ENCODE measurements around the gene TRPV4. TPM values are rescaled to one million over a fixed set of nuclear protein-coding genes. Genes with fewer than 3 reads are reported as not detected.

Gene TRPV4
- total and polyA plus RNA-seq, 2 donors (not counting 3 experiments of a cell fraction or from before 2014, with no cell fraction given) = 8.8 to 22.3 TPM

- Histone ChIP-seq H3K4me2 (ENCODE audit: insufficient read depth, low read length) (no peak overlapping the region), H3K27ac (ENCODE audit: insufficient read depth, low read depth, low read length) (no peak overlapping the region), H3K27me3 (ENCODE audit: control insufficient read depth in 2 of 2, insufficient read depth in 2 of 2, low read length in 2 of 2) (no peaks in the 10 kb centered on the region), H3K36me3 (ENCODE audit: control insufficient read depth in 2 of 2, extremely low read depth in 1 of 2, insufficient read depth in 2 of 2, low read length in 2 of 2) (no peaks in the 10 kb centered on the region), H3K9me3 (replicated peaks; ENCODE audit: control insufficient read depth, insufficient read depth, low read length) (no peaks in the 10 kb centered on the region), H3K79me2 (ENCODE audit: control insufficient read depth, insufficient read depth, low read length) (no peaks in the 10 kb centered on the region), H2AFZ (ENCODE audit: low read depth, low read length) (no peak overlapping the region), H3K9me1 (replicated peaks; ENCODE audit: control insufficient read depth, extremely low read depth, insufficient read depth, low read length) (no peaks in the 10 kb centered on the region), H3K4me1 (ENCODE audit: control insufficient read depth, extremely low read depth, insufficient read depth, low read length) (no peaks in the 10 kb centered on the region), H3K9ac (replicated peaks; ENCODE audit: extremely low read depth, insufficient read depth, low read length) (no peak overlapping the region), H4K20me1 (replicated peaks; ENCODE audit: control insufficient read depth, extremely low read depth, insufficient read depth, low read length) (no peaks in the 10 kb centered on the region), H3K4me3 (replicated peaks in 1 of 3; ENCODE audit: insufficient read depth in 1 of 3, low read depth in 1 of 3, low read length in 3 of 3) (no peak overlapping the region)
- POLR2A ChIA-PET = no interaction called here
- CTCF ChIA-PET = interaction anchor here (1.2 kb wide), 1 partner anchor 17 kb away, joined by 4 read pairs; no protein-coding TSS in a partner anchor
- intact Hi-C loops (cut with micrococcal nuclease) (no loop called here), dilution Hi-C loops (cut with MboI; ENCODE audit: extremely low pct_ligation_motif_present, low sequenced_read_pairs) (no loop called here)
- FAIRE-seq (no peak), DNase-seq (ENCODE audit: low read depth, low spot score) (no peak)
- BruUV-seq (replicated peaks) = no TSS peak
- no peak for TF ChIP-seq POLR2AphosphoS5 (IDR thresholded peaks at IDR 0.05; ENCODE audit: insufficient read depth, low read depth, low read length)
- no peak for TF ChIP-seq JUN (IDR thresholded peaks at IDR 0.05; ENCODE audit: borderline replicate concordance, insufficient read depth, insufficient read length, low read depth)
- TF ChIP-seq CTCF (IDR thresholded peaks at IDR 0.05; ENCODE audit: extremely low read depth in 1 of 2, insufficient read depth in 1 of 2, low read depth in 1 of 2, low read length in 2 of 2) = no peak
- no peak for TF ChIP-seq FOS (IDR thresholded peaks at IDR 0.05; ENCODE audit: borderline replicate concordance, insufficient read depth, low read length)
- TF ChIP-seq MYC (IDR thresholded peaks at IDR 0.05; ENCODE audit: low read depth, low read length) = no peak
- TF ChIP-seq EZH2 (IDR thresholded peaks at IDR 0.05; ENCODE audit: borderline replicate concordance, low read depth, low read length, severe bottlenecking) = no peak
- TF ChIP-seq MAX (IDR thresholded peaks at IDR 0.05; ENCODE audit: insufficient read depth, insufficient read length) = no peak
- TF ChIP-seq GATA2 (IDR thresholded peaks at IDR 0.05; ENCODE audit: insufficient read depth, insufficient read length, low read depth, low read length) = no peak
- no peak for TF ChIP-seq POLR2A (IDR thresholded peaks at IDR 0.05; ENCODE audit: low read depth, low read length)
These were observed 10.8 kb downstream of the TRPV4 start for GRCh38 chr12:109822416-109822815.

Data from endothelial cell of umbilical vein (primary cell).